GM15510 (cell line): ENCODE data around the gene ATP13A4.

Experiments
- POLR2A ChIP-seq: IDR thresholded peaks from 3 replicates; pipeline ENCODE4 v1.6.1; 2011; ENCODE audit warnings: borderline replicate concordance; ENCODE audit not compliant: insufficient read length; ENCODE audit errors: extremely low read depth

ATP13A4 gene

GRCh38 chr3:193574488-193575070, 19.9 kb upstream of the ATP13A4 start:
- no peak for TF ChIP-seq POLR2A

GRCh38 chr3:193573403-193574191, 18.9 kb upstream of the ATP13A4 start:
- no peak for TF ChIP-seq POLR2A

GRCh38 chr3:193572426-193572908, 17.8 kb upstream of the ATP13A4 start:
- no peak for TF ChIP-seq POLR2A

- TF ChIP-seq POLR2A, result no peak
These were observed 14.4 kb upstream of the ATP13A4 start for GRCh38 chr3:193569119-193569518.

- TF ChIP-seq POLR2A, result no peak
These were observed 9.3 kb upstream of the ATP13A4 start for GRCh38 chr3:193564012-193564411.

GRCh38 chr3:193563426-193563825, 8.7 kb upstream of the ATP13A4 start:
- TF ChIP-seq POLR2A, result no peak

- no peak for TF ChIP-seq POLR2A
These were observed 6.2 kb upstream of the ATP13A4 start for GRCh38 chr3:193560870-193561269.

GRCh38 chr3:193560091-193560490, 5.4 kb upstream of the ATP13A4 start:
- no peak for TF ChIP-seq POLR2A

- TF ChIP-seq POLR2A, result no peak
These were observed 4.4 kb upstream of the ATP13A4 start for GRCh38 chr3:193559100-193559499.

- no peak for TF ChIP-seq POLR2A
These were observed 2.1 kb upstream of the ATP13A4 start for GRCh38 chr3:193556841-193557240.

GRCh38 chr3:193553586-193553985, 1.1 kb downstream of the ATP13A4 start:
- no peak for TF ChIP-seq POLR2A

- no peak for TF ChIP-seq POLR2A
These were observed 1.8 kb downstream of the ATP13A4 start for GRCh38 chr3:193552923-193553322.

- TF ChIP-seq POLR2A, result no peak
These were observed 6.3 kb downstream of the ATP13A4 start for GRCh38 chr3:193548406-193548805.

- no peak for TF ChIP-seq POLR2A
These were observed 8.6 kb downstream of the ATP13A4 start for GRCh38 chr3:193546129-193546528.

GRCh38 chr3:193545304-193545703, 9.4 kb downstream of the ATP13A4 start:
- TF ChIP-seq POLR2A, result no peak

- TF ChIP-seq POLR2A, result no peak
These were observed 10.4 kb downstream of the ATP13A4 start for GRCh38 chr3:193544289-193544688.
